HCT116 (cell line): ENCODE data around the gene GNAT1. TPM values are rescaled to one million over a fixed set of nuclear protein-coding genes. Genes with fewer than 3 reads are reported as not detected.
A peak's percentile ranks its signal among the peaks of the same experiment; 100 is the strongest.

Experiments
- ATAC-seq: fragments of 200-7000 bp; cut with Tn5 transposase; 2 replicates; pipeline ENCODE4 v1.9.1; 2020; ENCODE audit warnings: mild to moderate bottlenecking, moderate library complexity
- BruUV-seq: library from RNA; stranded (reverse); fragments of 400-500 nt; replicated peaks from 2 replicates; lab custom pipeline; 2021; lab: Mats Ljungman, UMichigan
- CTCF ChIA-PET: fragments of 300-600 bp; sonication (Branson Sonifier 250); formaldehyde crosslinking; loops from one replicate; lab custom pipeline; 2021; ENCODE audit warnings: antibody characterized with exemption; lab: Charles Lee
- POLR2A ChIA-PET: fragments of 300-600, 350-600 bp; sonication (Branson Sonifier 250); formaldehyde crosslinking; loops from one replicate; lab custom pipeline; 2021; ENCODE audit warnings: antibody characterized with exemption; lab: Charles Lee
- RAD21 ChIA-PET, 2 experiments: fragments of 300-600 bp; sonication (Branson Sonifier 250); formaldehyde crosslinking; loops; one replicate each; lab custom pipeline; 2023; ENCODE audit warnings: low total read pairs in 2 of 2; ENCODE audit not compliant: uncharacterized antibody in 2 of 2, unreplicated experiment in 2 of 2, low non-redundant PET in 1 of 2; lab: Charles Lee
- DNase-seq: peaks from one replicate; pipeline ENCODE4 v3.0.0-alpha.2; 2010; ENCODE audit warnings: low read depth, low spot score
- H2AFZ ChIP-seq: fragments of 200-600 bp; shearing (Covaris generic), sonication (generic); 2 replicates; pipeline ENCODE4 v1.6.1; 2017; ENCODE audit warnings: low read depth, mixed run types, mixed read lengths, antibody characterized with exemption, low read length; ENCODE audit not compliant: poor library complexity, severe bottlenecking
- H3K27ac ChIP-seq: 2 replicates; pipeline ENCODE4 v1.5.1; 2012; ENCODE audit warnings: low read depth, low read length
- H3K27me3 ChIP-seq: fragments of 200-600 bp; sonication (generic); 2 replicates; pipeline ENCODE4 v1.6.1; 2016; ENCODE audit warnings: mixed run types, low read length, mixed read lengths; ENCODE audit not compliant: insufficient read depth
- H3K36me3 ChIP-seq, 2 experiments: fragments of 200-500 bp in 1 of 2; fragments of 200-600 bp in 1 of 2; sonication (Bioruptor generic) in 1 of 2; sonication (generic) in 1 of 2; 2 replicates each; pipeline versions ENCODE4 v1.5.1 to v1.6.1; 2014 to 2016; ENCODE audit warnings: low read length in 2 of 2, inconsistent platforms in 1 of 2, mixed read lengths in 1 of 2, mixed run types in 1 of 2; ENCODE audit not compliant: insufficient read depth in 2 of 2, control insufficient read depth in 1 of 2
- H3K4me1 ChIP-seq, 2 experiments: fragments of 200-600 bp in 1 of 2; sonication (generic) in 1 of 2; 2 replicates each; pipeline versions ENCODE4 v1.5.1 to v1.6.1; 2012 to 2017; ENCODE audit warnings: low read length in 2 of 2, inconsistent platforms in 1 of 2, mild to moderate bottlenecking in 1 of 2, mixed read lengths in 1 of 2, mixed run types in 1 of 2, moderate library complexity in 1 of 2; ENCODE audit not compliant: insufficient read depth in 2 of 2, control insufficient read depth in 1 of 2
- H3K4me2 ChIP-seq: fragments of 200-600 bp; sonication (generic); 2 replicates; pipeline ENCODE4 v1.6.1; 2017; ENCODE audit warnings: mixed run types, low read length, mixed read lengths
- H3K4me3 ChIP-seq, 2 experiments: fragments of 200-600 bp in 1 of 2; sonication (generic) in 1 of 2; replicated peaks in 1 of 2; 2 replicates each; pipeline ENCODE4 v1.5.1; 2011 to 2016; ENCODE audit warnings: low read length in 2 of 2, control low read depth in 1 of 2, low read depth in 1 of 2, mild to moderate bottlenecking in 1 of 2, mixed read lengths in 1 of 2, mixed run types in 1 of 2
- H3K79me2 ChIP-seq: fragments of 200-600 bp; sonication (generic); 2 replicates; pipeline ENCODE4 v1.6.1; 2017; ENCODE audit warnings: mild to moderate bottlenecking, mixed run types, low read length, moderate library complexity, mixed read lengths; ENCODE audit not compliant: insufficient read depth
- H3K9ac ChIP-seq: fragments of 200-600 bp; sonication (generic); 2 replicates; pipeline ENCODE4 v1.6.1; 2016; ENCODE audit warnings: low read length, mixed read lengths
- H3K9me2 ChIP-seq: fragments of 200-600 bp; sonication (generic), shearing (Covaris generic); 2 replicates; pipeline ENCODE4 v1.6.1; 2017; ENCODE audit warnings: mixed run types, mild to moderate bottlenecking, moderate library complexity; ENCODE audit not compliant: insufficient read depth
- H3K9me3 ChIP-seq, 2 experiments: fragments of 200-500 bp in 1 of 2; fragments of 200-600 bp in 1 of 2; sonication (Bioruptor generic) in 1 of 2; sonication (generic) in 1 of 2; 2 replicates each; pipeline ENCODE4 v1.6.1; 2014 to 2017; ENCODE audit warnings: low read length in 2 of 2, mixed read lengths in 2 of 2, inconsistent platforms in 1 of 2, low read depth in 1 of 2, mild to moderate bottlenecking in 1 of 2, mixed run types in 1 of 2, moderate library complexity in 1 of 2; ENCODE audit not compliant: control insufficient read depth in 1 of 2, insufficient read depth in 1 of 2
- H4K20me1 ChIP-seq: fragments of 200-600 bp; sonication (generic), shearing (Covaris generic); 2 replicates; pipeline ENCODE4 v1.6.1; 2017; ENCODE audit warnings: mixed run types, mild to moderate bottlenecking, moderate library complexity; ENCODE audit not compliant: insufficient read depth
- EGR1 ChIP-seq: IDR thresholded peaks from 2 replicates; pipeline ENCODE4 v1.6.1; 2012; ENCODE audit warnings: low read depth
- ELF1 ChIP-seq: IDR thresholded peaks from 2 replicates; pipeline ENCODE4 v1.6.1; 2012; ENCODE audit warnings: low read depth, borderline replicate concordance
- POLR2AphosphoS5 ChIP-seq: IDR thresholded peaks from 2 replicates; pipeline ENCODE4 v1.6.1; 2011; ENCODE audit warnings: mild to moderate bottlenecking, low read depth, low read length, moderate library complexity
- SIN3A ChIP-seq: IDR thresholded peaks from 2 replicates; pipeline ENCODE4 v1.6.1; 2012; ENCODE audit warnings: low read depth
- SRF ChIP-seq: IDR thresholded peaks from 2 replicates; pipeline ENCODE4 v1.6.1; 2012; ENCODE audit warnings: low read depth
- TCF7L2 ChIP-seq: IDR thresholded peaks from 2 replicates; pipeline ENCODE4 v1.7.0; 2011; ENCODE audit warnings: borderline replicate concordance, inconsistent platforms; ENCODE audit not compliant: insufficient read depth, insufficient read length; ENCODE audit errors: extremely low read depth
- ZNF274 ChIP-seq: fragments of 200-500 bp; sonication (Bioruptor generic); IDR thresholded peaks from 2 replicates; pipeline ENCODE4 v1.6.1; 2014; ENCODE audit warnings: mild to moderate bottlenecking, low read depth, low read length, inconsistent platforms
- intact Hi-C: fragments of 100-400 bp; cut with micrococcal nuclease; formaldehyde crosslinking; loops from 2 replicates; pipeline ENCODE4 v1.10.0; 2022
- total RNA-seq: library from RNA; stranded (reverse); gene quantifications from one replicate; pipeline ENCODE4 v1.2.1, GENCODE V29; 2021; ENCODE audit not compliant: unreplicated experiment
- TF ChIP-seq, protein P1 (sequence below), 3 experiments: fragments of 200-600 bp in 1 of 3; sonication (generic) in 1 of 3; IDR thresholded peaks in 2 of 3; conservative IDR thresholded peaks in 1 of 3; 2 replicates each; pipeline ENCODE4 v1.5.1; 2012 to 2017; ENCODE audit warnings: low read depth in 2 of 3, low read length in 2 of 3, antibody characterized with exemption in 1 of 3, borderline replicate concordance in 1 of 3, control low read depth in 1 of 3, mild to moderate bottlenecking in 1 of 3, mixed read lengths in 1 of 3, mixed run types in 1 of 3, moderate library complexity in 1 of 3; ENCODE audit not compliant: insufficient read depth in 1 of 3
- TF ChIP-seq, protein P2 (sequence below): IDR thresholded peaks from 2 replicates; pipeline ENCODE4 v1.6.1; 2012

The GNAT1 gene
- total RNA-seq, 1 experiment from 2014 or later: not detected

DNA sequence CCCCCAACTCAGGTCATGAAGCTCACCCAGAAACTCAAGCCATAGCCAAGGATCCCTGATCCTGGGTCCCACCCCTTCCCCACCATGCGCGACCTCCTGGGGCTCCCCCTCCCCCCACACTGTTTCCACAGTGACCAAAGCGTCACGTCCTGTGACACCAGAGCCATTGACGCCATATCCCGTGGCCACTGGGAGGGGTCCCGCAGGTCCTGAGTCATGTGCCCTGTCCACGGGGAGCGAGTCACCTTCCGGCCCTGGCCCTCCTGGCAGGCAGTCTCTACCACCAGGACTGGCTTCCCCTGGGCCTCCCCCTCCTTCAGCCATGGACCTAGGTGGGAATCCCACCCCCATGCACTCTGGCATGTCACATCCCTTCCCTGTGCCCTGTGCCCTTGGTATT, 20.7 kb upstream of the GNAT1 start (continued):
- TF ChIP-seq, protein P1, sequence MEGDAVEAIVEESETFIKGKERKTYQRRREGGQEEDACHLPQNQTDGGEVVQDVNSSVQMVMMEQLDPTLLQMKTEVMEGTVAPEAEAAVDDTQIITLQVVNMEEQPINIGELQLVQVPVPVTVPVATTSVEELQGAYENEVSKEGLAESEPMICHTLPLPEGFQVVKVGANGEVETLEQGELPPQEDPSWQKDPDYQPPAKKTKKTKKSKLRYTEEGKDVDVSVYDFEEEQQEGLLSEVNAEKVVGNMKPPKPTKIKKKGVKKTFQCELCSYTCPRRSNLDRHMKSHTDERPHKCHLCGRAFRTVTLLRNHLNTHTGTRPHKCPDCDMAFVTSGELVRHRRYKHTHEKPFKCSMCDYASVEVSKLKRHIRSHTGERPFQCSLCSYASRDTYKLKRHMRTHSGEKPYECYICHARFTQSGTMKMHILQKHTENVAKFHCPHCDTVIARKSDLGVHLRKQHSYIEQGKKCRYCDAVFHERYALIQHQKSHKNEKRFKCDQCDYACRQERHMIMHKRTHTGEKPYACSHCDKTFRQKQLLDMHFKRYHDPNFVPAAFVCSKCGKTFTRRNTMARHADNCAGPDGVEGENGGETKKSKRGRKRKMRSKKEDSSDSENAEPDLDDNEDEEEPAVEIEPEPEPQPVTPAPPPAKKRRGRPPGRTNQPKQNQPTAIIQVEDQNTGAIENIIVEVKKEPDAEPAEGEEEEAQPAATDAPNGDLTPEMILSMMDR (IDR thresholded peaks at IDR 0.05 in 2 of 3, conservative IDR thresholded peaks at IDR 0.05 in 1 of 3; ENCODE audit: borderline replicate concordance in 1 of 3, insufficient read depth in 1 of 3, low read depth in 2 of 3, low read length in 2 of 3): no peak
- no peak for TF ChIP-seq ELF1
- no peak for TF ChIP-seq EGR1
- TF ChIP-seq SRF: no peak
- TF ChIP-seq SIN3A: no peak
- TF ChIP-seq TCF7L2: no peak
- TF ChIP-seq ZNF274: no peak
- TF ChIP-seq, protein P2, sequence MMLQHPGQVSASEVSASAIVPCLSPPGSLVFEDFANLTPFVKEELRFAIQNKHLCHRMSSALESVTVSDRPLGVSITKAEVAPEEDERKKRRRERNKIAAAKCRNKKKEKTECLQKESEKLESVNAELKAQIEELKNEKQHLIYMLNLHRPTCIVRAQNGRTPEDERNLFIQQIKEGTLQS: no peak
- TF ChIP-seq, all 23 proteins: peak for 0

DNA sequence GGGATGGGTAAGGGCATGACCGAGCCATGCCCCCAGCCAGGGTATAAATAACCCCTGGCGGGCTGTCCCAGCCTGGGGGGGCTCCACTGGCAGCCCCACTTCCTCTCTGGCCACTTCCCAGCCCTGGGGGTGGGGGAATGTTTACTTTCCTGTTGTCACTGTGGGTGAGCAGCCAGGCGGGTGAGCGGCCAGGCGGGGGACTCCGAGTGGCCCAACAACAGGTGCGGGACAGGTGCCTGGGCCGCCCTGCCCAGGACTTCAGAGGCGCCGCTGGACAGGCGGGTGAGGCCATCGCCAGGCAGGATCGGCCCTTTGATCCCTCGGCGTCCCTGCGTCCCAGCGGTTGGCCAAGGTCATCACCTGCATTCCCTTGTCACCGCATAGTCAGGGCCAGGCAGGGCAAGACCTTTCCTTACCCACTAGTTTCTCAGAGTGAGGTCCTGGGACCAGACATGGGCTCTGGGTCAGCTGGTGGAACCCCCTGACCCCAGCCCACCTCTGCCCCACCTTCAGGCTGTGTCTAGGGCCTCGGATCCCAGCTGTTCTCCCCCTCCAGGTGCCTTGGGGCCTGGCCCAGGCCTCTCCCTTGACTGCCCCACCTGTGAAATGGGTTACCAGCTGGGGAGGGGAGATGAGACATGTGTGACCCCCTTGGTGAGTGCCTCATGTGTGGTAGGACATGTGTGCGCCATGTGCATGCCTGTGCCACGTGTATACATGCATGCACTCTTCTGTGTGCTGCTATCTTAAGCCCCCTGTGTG, 19.7 kb upstream of the GNAT1 start:
- Histone ChIP-seq H2AFZ (no peak overlapping the region), H3K4me1 (peaks cover 2 to 44% of the 10 kb centered on the region in 2 experiments; a peak in 3 of 4 replicates), H3K36me3 (no peaks in the 10 kb centered on the region), H4K20me1 (no peaks in the 10 kb centered on the region), H3K27me3 (no peaks in the 10 kb centered on the region), H3K9me3 (no peaks in the 10 kb centered on the region), H3K79me2 (no peaks in the 10 kb centered on the region), H3K4me2 (no peak overlapping the region), H3K27ac (no peak overlapping the region), H3K9me2 (no peaks in the 10 kb centered on the region), H3K9ac (no peak overlapping the region), H3K4me3 (no peak overlapping the region)
- ChIA-PET POLR2A (no interaction called here), CTCF (interaction anchor here (1.7 kb wide), 1 partner anchor 23 kb away, joined by 5 read pairs; no protein-coding TSS in a partner anchor), RAD21 (no interaction called here)
- intact Hi-C loops: no loop called here
- peak; percentile 97 for TF ChIP-seq TCF7L2
- no peak for TF ChIP-seq POLR2AphosphoS5
- ATAC-seq: no peak
- DNase-seq: no peak
- no TSS peak for BruUV-seq
